OCI-LY3 (cell line): Measurements from ENCODE around the gene ZMYND11.

Experiments used
- CTCF ChIP-seq: fragments of 200-600, 300-600 bp; sonication (generic); IDR thresholded peaks from 2 replicates; pipeline ENCODE4 v1.5.1; 2014; ENCODE audit warnings: antibody characterized with exemption, low read length, low read depth
- EZH2phosphoT487 ChIP-seq: fragments of 200-600 bp; shearing (Covaris generic); IDR thresholded peaks from 2 replicates; pipeline ENCODE4 v1.6.1; 2018; ENCODE audit warnings: antibody characterized with exemption, mixed run types, low read depth

GRCh38 chr10:106740-107139 lies 28.5 kb upstream of the ZMYND11 start:
- no peak for TF ChIP-seq CTCF
- no peak for TF ChIP-seq EZH2phosphoT487
